WTC11 (cell line): Measurements from ENCODE around the gene LCLAT1.

ENCODE experiments used
- ARID4B ChIP-seq: sonication (generic); formaldehyde crosslinking; IDR thresholded peaks from 2 replicates; pipeline ENCODE4 v1.8.0; 2023; ENCODE audit warnings: missing genetic modification reagents, mild to moderate bottlenecking, borderline replicate concordance
- ATF2 ChIP-seq: sonication (generic); formaldehyde crosslinking; IDR thresholded peaks from 2 replicates; pipeline ENCODE4 v1.8.1; 2022; ENCODE audit warnings: low read depth, missing genetic modification reagents, borderline replicate concordance
- CREB1 ChIP-seq: sonication (generic); formaldehyde crosslinking; IDR thresholded peaks from 2 replicates; pipeline ENCODE4 v1.8.0; 2023; ENCODE audit warnings: mild to moderate bottlenecking, missing genetic modification reagents
- CTCF ChIP-seq: fragments of 200-600 bp; IDR thresholded peaks from 2 replicates; pipeline ENCODE4 v1.8.0; 2022; ENCODE audit warnings: antibody characterized with exemption
- E2F1 ChIP-seq: sonication (generic); formaldehyde crosslinking; IDR thresholded peaks from 2 replicates; pipeline ENCODE4 v1.8.0; 2022; ENCODE audit warnings: mild to moderate bottlenecking, missing genetic modification reagents
- IRF2 ChIP-seq: sonication (generic); formaldehyde crosslinking; IDR thresholded peaks from 2 replicates; pipeline ENCODE4 v1.8.0; 2022; ENCODE audit warnings: low read depth, missing genetic modification reagents, borderline replicate concordance
- PRRX2 ChIP-seq: fragments of 250-450 bp; sonication (Bioruptor Pico); IDR thresholded peaks from 2 replicates; pipeline ENCODE4 v1.8.0; 2021; ENCODE audit warnings: mild to moderate bottlenecking
- RORB ChIP-seq: fragments of 250-450 bp; sonication (Bioruptor Pico); IDR thresholded peaks from 2 replicates; pipeline ENCODE4 v1.9.0; 2021; ENCODE audit warnings: mild to moderate bottlenecking
- USF1 ChIP-seq: sonication (generic); formaldehyde crosslinking; IDR thresholded peaks from 2 replicates; pipeline ENCODE4 v1.8.0; 2022; ENCODE audit warnings: mild to moderate bottlenecking, missing genetic modification reagents
- USF2 ChIP-seq: sonication (generic); formaldehyde crosslinking; IDR thresholded peaks from 2 replicates; pipeline ENCODE4 v1.8.1; 2023; ENCODE audit warnings: mild to moderate bottlenecking, missing genetic modification reagents, moderate library complexity
- ZNF232 ChIP-seq: sonication (generic); formaldehyde crosslinking; IDR thresholded peaks from 2 replicates; pipeline ENCODE4 v1.8.0; 2022; ENCODE audit warnings: mild to moderate bottlenecking, missing genetic modification reagents
- ZNF317 ChIP-seq: sonication (generic); formaldehyde crosslinking; IDR thresholded peaks from 2 replicates; pipeline ENCODE4 v1.8.1; 2023; ENCODE audit warnings: low read depth, mild to moderate bottlenecking, moderate library complexity, missing genetic modification reagents, borderline replicate concordance
- ZNF416 ChIP-seq: fragments of 250-450 bp; sonication (Bioruptor Pico); IDR thresholded peaks from 2 replicates; pipeline ENCODE4 v1.9.0; 2021; ENCODE audit warnings: mild to moderate bottlenecking, inconsistent platforms

GRCh38 chr2:30684516-30684915 is 237.5 kb downstream of the LCLAT1 start:
- no peak for TF ChIP-seq PRRX2
- TF ChIP-seq USF2 (CRISPR knock-in tag) = no peak
- TF ChIP-seq CTCF = no peak
- TF ChIP-seq ZNF317 = no peak
- no peak for TF ChIP-seq USF1 (CRISPR knock-in tag)
- TF ChIP-seq ATF2 (CRISPR knock-in tag) = no peak
- no peak for TF ChIP-seq ZNF232 (CRISPR knock-in tag)
- no peak for TF ChIP-seq ZNF416
- no peak for TF ChIP-seq IRF2 (CRISPR knock-in tag)
- TF ChIP-seq ARID4B (CRISPR knock-in tag) = no peak
- no peak for TF ChIP-seq RORB
- TF ChIP-seq CREB1 (CRISPR knock-in tag) = no peak
- TF ChIP-seq E2F1 = no peak
